ENCODE results near the gene NDEL1.

DNA sequence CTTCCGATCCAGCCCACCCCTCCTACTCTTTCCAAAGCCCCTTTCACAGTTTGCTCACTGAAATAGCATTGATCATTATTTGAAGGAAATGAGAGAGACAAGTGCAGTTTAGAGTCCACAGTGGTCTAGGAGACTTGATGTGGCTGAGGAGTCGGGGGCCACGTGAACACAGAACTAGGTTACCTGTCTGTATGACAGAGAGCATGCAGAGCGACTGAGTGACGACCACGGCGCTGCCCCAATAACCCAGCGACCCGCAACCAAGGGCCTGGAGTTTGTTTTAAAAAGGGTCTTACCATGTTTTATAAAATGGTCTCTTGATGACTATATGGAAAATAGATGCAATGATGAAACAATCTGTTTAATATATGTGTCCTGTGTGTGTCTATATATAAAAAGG lies 39.5 kb downstream of the NDEL1 start:
- TF ChIP-seq, protein P1, sequence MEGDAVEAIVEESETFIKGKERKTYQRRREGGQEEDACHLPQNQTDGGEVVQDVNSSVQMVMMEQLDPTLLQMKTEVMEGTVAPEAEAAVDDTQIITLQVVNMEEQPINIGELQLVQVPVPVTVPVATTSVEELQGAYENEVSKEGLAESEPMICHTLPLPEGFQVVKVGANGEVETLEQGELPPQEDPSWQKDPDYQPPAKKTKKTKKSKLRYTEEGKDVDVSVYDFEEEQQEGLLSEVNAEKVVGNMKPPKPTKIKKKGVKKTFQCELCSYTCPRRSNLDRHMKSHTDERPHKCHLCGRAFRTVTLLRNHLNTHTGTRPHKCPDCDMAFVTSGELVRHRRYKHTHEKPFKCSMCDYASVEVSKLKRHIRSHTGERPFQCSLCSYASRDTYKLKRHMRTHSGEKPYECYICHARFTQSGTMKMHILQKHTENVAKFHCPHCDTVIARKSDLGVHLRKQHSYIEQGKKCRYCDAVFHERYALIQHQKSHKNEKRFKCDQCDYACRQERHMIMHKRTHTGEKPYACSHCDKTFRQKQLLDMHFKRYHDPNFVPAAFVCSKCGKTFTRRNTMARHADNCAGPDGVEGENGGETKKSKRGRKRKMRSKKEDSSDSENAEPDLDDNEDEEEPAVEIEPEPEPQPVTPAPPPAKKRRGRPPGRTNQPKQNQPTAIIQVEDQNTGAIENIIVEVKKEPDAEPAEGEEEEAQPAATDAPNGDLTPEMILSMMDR (IDR thresholded peaks at IDR 0.05): no peak
- TF ChIP-seq POLR2A (IDR thresholded peaks at IDR 0.05): no peak
